SK-N-SH (cell line): Measurements from ENCODE around the gene FZD10. TPM values are rescaled to one million over a fixed set of nuclear protein-coding genes. Genes with fewer than 3 reads are reported as not detected.

Experiments
- CTCF ChIA-PET: fragments of 300-600, 350-600 bp; formaldehyde crosslinking; extraction: SDS; loops from one replicate; lab custom pipeline; 2021; lab: Yijun Ruan, JAX
- POLR2A ChIA-PET: fragments of 350-600 bp; sonication (Branson Sonifier 250); formaldehyde crosslinking; extraction: SDS; loops from one replicate; lab custom pipeline; 2020; ENCODE audit warnings: antibody characterized with exemption, inconsistent platforms; lab: Yijun Ruan, JAX
- DNase-seq: peaks from one replicate; pipeline ENCODE4 v3.0.0; 2012
- H2AFZ ChIP-seq: fragments of 200-600 bp; sonication (generic); 2 replicates; pipeline ENCODE4 v1.8.1; 2016; ENCODE audit warnings: antibody characterized with exemption, mild to moderate bottlenecking, low read depth
- H3F3A ChIP-seq: fragments of 200-600 bp; sonication (generic); replicated peaks from 2 replicates; pipeline ENCODE3; 2016; ENCODE audit warnings: antibody characterized with exemption, mild to moderate bottlenecking; ENCODE audit not compliant: insufficient read depth
- H3K27ac ChIP-seq, 2 experiments: fragments of 200-500 bp in 1 of 2; fragments of 200-600 bp in 1 of 2; sonication (Bioruptor generic) in 1 of 2; sonication (generic), shearing (Covaris generic) in 1 of 2; 2 replicates each; pipeline versions ENCODE4 v1.5.1 to v1.6.1; 2014 to 2016; ENCODE audit warnings: low read depth in 2 of 2, inconsistent platforms in 1 of 2, low read length in 1 of 2, mild to moderate bottlenecking in 1 of 2, mixed read lengths in 1 of 2
- H3K27me3 ChIP-seq: fragments of 200-600 bp; sonication (generic), shearing (Covaris generic); 2 replicates; pipeline ENCODE4 v1.6.1; 2016; ENCODE audit warnings: mixed run types; ENCODE audit not compliant: insufficient read depth
- H3K36me3 ChIP-seq, 2 experiments: fragments of 200-500 bp in 1 of 2; fragments of 200-600 bp in 1 of 2; sonication (Bioruptor generic) in 1 of 2; sonication (generic) in 1 of 2; replicated peaks in 1 of 2; 2 replicates each; pipeline versions ENCODE3 to v1.5.1; 2014 to 2016; ENCODE audit warnings: low read length in 1 of 2, mild to moderate bottlenecking in 1 of 2; ENCODE audit not compliant: insufficient read depth in 2 of 2, control insufficient read depth in 1 of 2
- H3K4me1 ChIP-seq, 2 experiments: fragments of 200-500 bp in 1 of 2; fragments of 200-600 bp in 1 of 2; sonication (Bioruptor generic) in 1 of 2; sonication (generic), shearing (Covaris generic) in 1 of 2; 2 replicates each; pipeline versions ENCODE4 v1.5.1 to v1.6.1; 2014 to 2016; ENCODE audit warnings: low read depth in 1 of 2, low read length in 1 of 2, mixed run types in 1 of 2; ENCODE audit not compliant: insufficient read depth in 2 of 2, control insufficient read depth in 1 of 2
- H3K4me2 ChIP-seq: fragments of 200-600 bp; sonication (generic), shearing (Covaris generic); 2 replicates; pipeline ENCODE4 v1.6.1; 2017; ENCODE audit warnings: mixed run types
- H3K4me3 ChIP-seq, 2 experiments: fragments of 200-500 bp in 1 of 2; fragments of 200-600 bp in 1 of 2; sonication (Bioruptor generic) in 1 of 2; sonication (generic), shearing (Covaris generic) in 1 of 2; 2 replicates each; pipeline versions ENCODE4 v1.5.1 to v1.8.1; 2014 to 2016; ENCODE audit warnings: low read depth in 2 of 2, inconsistent platforms in 1 of 2, low read length in 1 of 2, mild to moderate bottlenecking in 1 of 2, mixed read lengths in 1 of 2, moderate library complexity in 1 of 2
- H3K79me2 ChIP-seq: fragments of 200-600 bp; sonication (generic); 2 replicates; pipeline ENCODE4 v1.8.1; 2017; ENCODE audit warnings: mild to moderate bottlenecking; ENCODE audit not compliant: insufficient read depth
- H3K9ac ChIP-seq: fragments of 200-600 bp; sonication (generic); 2 replicates; pipeline ENCODE4 v1.6.1; 2017; ENCODE audit warnings: mixed run types
- H3K9me2 ChIP-seq: fragments of 200-600 bp; sonication (generic); 2 replicates; pipeline ENCODE4 v1.6.1; 2017; ENCODE audit warnings: mixed run types
- H3K9me3 ChIP-seq: fragments of 200-600 bp; sonication (generic); 2 replicates; pipeline ENCODE4 v1.6.1; 2017; ENCODE audit warnings: mixed run types, mild to moderate bottlenecking, moderate library complexity
- H4K20me1 ChIP-seq: fragments of 200-600 bp; sonication (generic); 2 replicates; pipeline ENCODE4 v1.6.1; 2017; ENCODE audit warnings: mild to moderate bottlenecking, mixed run types; ENCODE audit not compliant: insufficient read depth
- CTCF ChIP-seq: fragments of 200-600 bp; sonication (generic); IDR thresholded peaks from 2 replicates; pipeline ENCODE4 v1.6.1; 2017; ENCODE audit warnings: antibody characterized with exemption, mild to moderate bottlenecking, moderate library complexity
- EZH2phosphoT487 ChIP-seq: fragments of 200-600 bp; sonication (generic); IDR thresholded peaks from 2 replicates; pipeline ENCODE4 v1.6.1; 2017; ENCODE audit warnings: low read depth, mixed run types, mild to moderate bottlenecking, antibody characterized with exemption, moderate library complexity, borderline replicate concordance
- FOSL2 ChIP-seq: IDR thresholded peaks from 2 replicates; pipeline ENCODE4 v1.4.0; 2012; ENCODE audit warnings: low read depth, mild to moderate bottlenecking, moderate library complexity, borderline replicate concordance
- FOXM1 ChIP-seq: IDR thresholded peaks from 2 replicates; pipeline ENCODE4 v1.4.0; 2012; ENCODE audit warnings: low read depth, mild to moderate bottlenecking
- GABPA ChIP-seq: IDR thresholded peaks from 2 replicates; pipeline ENCODE4 v1.4.0; 2012; ENCODE audit warnings: low read depth, mild to moderate bottlenecking
- MAX ChIP-seq: IDR thresholded peaks from 2 replicates; pipeline ENCODE4 v1.4.0; 2012; ENCODE audit warnings: low read depth
- MEF2A ChIP-seq: IDR thresholded peaks from 2 replicates; pipeline ENCODE4 v1.4.0; 2012; ENCODE audit warnings: low read depth, borderline replicate concordance
- MXI1 ChIP-seq: IDR thresholded peaks from 2 replicates; pipeline ENCODE4 v1.6.1; 2012; ENCODE audit warnings: mild to moderate bottlenecking, low read depth, low read length, improper control_type of control experiment
- NFIC ChIP-seq: IDR thresholded peaks from 2 replicates; pipeline ENCODE4 v1.4.0; 2012; ENCODE audit warnings: borderline replicate concordance
- PBX3 ChIP-seq: IDR thresholded peaks from 2 replicates; pipeline ENCODE4; 2012
- POLR2AphosphoS5 ChIP-seq: IDR thresholded peaks from 2 replicates; pipeline ENCODE4 v1.6.1; 2012; ENCODE audit warnings: low read depth, low read length
- REST ChIP-seq: IDR thresholded peaks from 2 replicates; pipeline ENCODE4 v1.6.1; 2012; ENCODE audit warnings: mild to moderate bottlenecking, low read depth, low read length, moderate library complexity
- RXRA ChIP-seq: IDR thresholded peaks from 2 replicates; pipeline ENCODE4 v1.4.0; 2012; ENCODE audit warnings: low read depth, mild to moderate bottlenecking, borderline replicate concordance
- SIN3A ChIP-seq: IDR thresholded peaks from 2 replicates; pipeline ENCODE4 v1.6.1; 2012; ENCODE audit warnings: low read depth, mild to moderate bottlenecking, low read length, moderate library complexity, borderline replicate concordance
- SMC3 ChIP-seq: IDR thresholded peaks from 2 replicates; pipeline ENCODE4 v1.6.1; 2012; ENCODE audit warnings: low read depth, low read length, improper control_type of control experiment
- TAF1 ChIP-seq: IDR thresholded peaks from 2 replicates; pipeline ENCODE4 v1.6.1; 2012; ENCODE audit warnings: low read depth, mild to moderate bottlenecking, low read length, moderate library complexity, borderline replicate concordance
- TEAD4 ChIP-seq: IDR thresholded peaks from 2 replicates; pipeline ENCODE4 v1.4.0; 2012; ENCODE audit warnings: mild to moderate bottlenecking, borderline replicate concordance; ENCODE audit not compliant: insufficient read depth
- YY1 ChIP-seq: IDR thresholded peaks from 2 replicates; pipeline ENCODE4 v1.4.0; 2012; ENCODE audit warnings: low read depth, mild to moderate bottlenecking
- ZBTB33 ChIP-seq: IDR thresholded peaks from 2 replicates; pipeline ENCODE4 v1.4.0; 2012; ENCODE audit warnings: low read depth, borderline replicate concordance
- WGBS: methylation state at CpG from one replicate; pipeline ENCODE4 v1.1.6; 2017; ENCODE audit warnings: low lambda C conversion rate; 5-methylcytosine and 5-hydroxymethylcytosine counted together
- polyA plus RNA-seq, 3 experiments: library from polyadenylated mRNA; depleted of rRNA; stranded (reverse); fragments of >200 nt; gene quantifications; 2 replicates each; pipeline ENCODE4 v1.2.3, GENCODE V29; 2012

The FZD10 gene
- polyA plus RNA-seq, 1 of the 3 experiments (the other 2 are of a cell fraction) = not detected

GRCh38 chr12:130195369-130195768 is 33.1 kb downstream of the FZD10 start:
- H2AFZ ChIP-seq = no peak overlapping the region
- no peak overlapping the region for H3K4me3 ChIP-seq
- H3K36me3 ChIP-seq = no peaks in the 10 kb centered on the region
- WGBS = 58% methylated on average over 6 of the region's 7 CpGs
- DNase-seq = no peak
- H4K20me1 ChIP-seq = no peaks in the 10 kb centered on the region
- H3K9me2 ChIP-seq = no peaks in the 10 kb centered on the region
- no peak overlapping the region for H3K9ac ChIP-seq
- H3F3A ChIP-seq = no peaks in the 10 kb centered on the region
- H3K4me1 ChIP-seq = no peaks in the 10 kb centered on the region
- ChIA-PET CTCF (interaction anchor here (0.7 to 1.3 kb wide), 3 partner anchors 33 to 181 kb away, joined by 3 to 4 read pairs (median 3); partner anchors contain the start of gene FZD10), POLR2A (no interaction called here)
- no peaks in the 10 kb centered on the region for H3K27me3 ChIP-seq
- no peak overlapping the region for H3K4me2 ChIP-seq
- TF ChIP-seq EZH2phosphoT487 (no peak), REST (no peak), RXRA (no peak), TEAD4 (no peak), PBX3 (no peak), GABPA (no peak), NFIC (no peak), FOSL2 (no peak), SIN3A (no peak), CTCF (no peak), SMC3 (no peak), MAX (no peak), ZBTB33 (no peak), POLR2AphosphoS5 (no peak), TAF1 (no peak), MXI1 (no peak), YY1 (no peak), MEF2A (no peak), FOXM1 (no peak)
- TF ChIP-seq, all 33 proteins: peak for 0
- no peak overlapping the region for H3K27ac ChIP-seq
- H3K79me2 ChIP-seq = no peaks in the 10 kb centered on the region
- H3K9me3 ChIP-seq = no peaks in the 10 kb centered on the region
